CD14-positive monocyte (primary cell): ENCODE measurements around the gene PCCA. TPM values are rescaled to one million over a fixed set of nuclear protein-coding genes. Genes with fewer than 3 reads are reported as not detected.

ENCODE experiments used
- DNase-seq, 3 donors: peaks; one replicate each; pipeline ENCODE4 v3.0.0-alpha.2; 2011 to 2022
- H2AFZ ChIP-seq: 2 replicates; pipeline ENCODE4 v1.6.0; 2012; ENCODE audit warnings: mild to moderate bottlenecking, low read depth, low read length, inconsistent platforms; ENCODE audit not compliant: insufficient read depth, poor library complexity, severe bottlenecking
- H3K27ac ChIP-seq, 2 donors: 1 replicate in 1 of 2; 2 replicates in 1 of 2; pipeline ENCODE4 v1.5.1; 2012 to 2013; ENCODE audit warnings: low read length in 2 of 2, control low read depth in 1 of 2, inconsistent platforms in 1 of 2, low read depth in 1 of 2, mild to moderate bottlenecking in 1 of 2
- H3K27me3 ChIP-seq, 2 donors: one replicate each; pipeline versions ENCODE4 v1.6.0 to v1.6.1; 2011 to 2013; ENCODE audit warnings: low read length in 2 of 2; ENCODE audit not compliant: control insufficient read depth in 2 of 2, insufficient read depth in 2 of 2
- H3K36me3 ChIP-seq, 2 donors: replicated peaks in 1 of 2; 1 replicate in 1 of 2; 2 replicates in 1 of 2; pipeline versions ENCODE4 v1.5.1 to v1.6.1; 2012 to 2013; ENCODE audit warnings: low read length in 2 of 2, control low read depth in 1 of 2, inconsistent platforms in 1 of 2, mild to moderate bottlenecking in 1 of 2; ENCODE audit not compliant: insufficient read depth in 2 of 2, control insufficient read depth in 1 of 2
- H3K4me1 ChIP-seq, 2 donors: 1 replicate in 1 of 2; 2 replicates in 1 of 2; pipeline versions ENCODE4 v1.5.1 to v1.6.1; 2012 to 2013; ENCODE audit warnings: low read length in 2 of 2, control low read depth in 1 of 2, inconsistent platforms in 1 of 2, mild to moderate bottlenecking in 1 of 2, moderate library complexity in 1 of 2; ENCODE audit not compliant: insufficient read depth in 2 of 2, control insufficient read depth in 1 of 2
- H3K4me2 ChIP-seq: replicated peaks from 2 replicates; pipeline ENCODE3; 2012; ENCODE audit warnings: low read length, moderate library complexity, mild to moderate bottlenecking; ENCODE audit not compliant: poor library complexity, severe bottlenecking; ENCODE audit errors: extremely low read depth
- H3K4me3 ChIP-seq, 3 experiments: fragments of 200-600 bp in 1 of 3; sonication (generic) in 1 of 3; replicated peaks in 1 of 3; 1 replicate in 2 of 3; 2 replicates in 1 of 3; pipeline ENCODE4 v1.5.1; 2011 to 2013; ENCODE audit warnings: low read length in 3 of 3, mild to moderate bottlenecking in 3 of 3, control low read depth in 2 of 3, low read depth in 2 of 3, inconsistent platforms in 1 of 3, moderate library complexity in 1 of 3
- H3K79me2 ChIP-seq: 2 replicates; pipeline ENCODE4 v1.6.0; 2012; ENCODE audit warnings: mild to moderate bottlenecking, control low read depth, inconsistent platforms, low read length, moderate library complexity; ENCODE audit not compliant: insufficient read depth
- H3K9ac ChIP-seq: 2 replicates; pipeline ENCODE4 v1.6.0; 2017; ENCODE audit warnings: low read length, mild to moderate bottlenecking; ENCODE audit not compliant: insufficient read depth, poor library complexity, severe bottlenecking
- H3K9me3 ChIP-seq, 2 donors: replicated peaks in 1 of 2; 1 replicate in 1 of 2; 2 replicates in 1 of 2; pipeline versions ENCODE4 v1.5.1 to v1.6.1; 2012 to 2013; ENCODE audit warnings: low read length in 2 of 2, control low read depth in 1 of 2; ENCODE audit not compliant: control insufficient read depth in 1 of 2, insufficient read depth in 1 of 2
- H4K20me1 ChIP-seq: 2 replicates; pipeline ENCODE4 v1.6.0; 2012; ENCODE audit warnings: mild to moderate bottlenecking, low read length, control low read depth, moderate library complexity; ENCODE audit not compliant: insufficient read depth
- H3K27ac Mint-ChIP-seq, 7 donors: one replicate each; pipeline ENCODE4 v1.8.0; 2020; ENCODE audit warnings: mild to moderate bottlenecking in 7 of 7, mixed read lengths in 7 of 7, moderate library complexity in 6 of 7, inconsistent platforms in 2 of 7
- H3K27me3 Mint-ChIP-seq, 3 donors: one replicate each; pipeline ENCODE4 v1.8.0; 2021 to 2022; ENCODE audit warnings: low read depth in 3 of 3, mild to moderate bottlenecking in 3 of 3, mixed read lengths in 3 of 3, moderate library complexity in 3 of 3, inconsistent platforms in 1 of 3
- H3K36me3 Mint-ChIP-seq, 2 donors: one replicate each; pipeline ENCODE4 v1.8.0; 2020; ENCODE audit warnings: mixed read lengths in 2 of 2, inconsistent platforms in 1 of 2, mild to moderate bottlenecking in 1 of 2
- H3K4me1 Mint-ChIP-seq: one replicate; pipeline ENCODE4 v1.8.0; 2020; ENCODE audit warnings: mild to moderate bottlenecking, mixed read lengths
- H3K4me3 Mint-ChIP-seq, 2 donors: one replicate each; pipeline ENCODE4 v1.8.0; 2020; ENCODE audit warnings: mild to moderate bottlenecking in 2 of 2, mixed read lengths in 2 of 2, moderate library complexity in 1 of 2
- H3K9me3 Mint-ChIP-seq, 7 donors: one replicate each; pipeline ENCODE4 v1.8.0; 2020 to 2022; ENCODE audit warnings: mixed read lengths in 7 of 7, mild to moderate bottlenecking in 6 of 7, moderate library complexity in 6 of 7, inconsistent platforms in 2 of 7
- CTCF ChIP-seq: fragments of 200-600 bp; IDR thresholded peaks from one replicate; pipeline ENCODE4 v1.8.0; 2022; ENCODE audit warnings: antibody characterized with exemption, mild to moderate bottlenecking
- WGBS: methylation state at CpG from one replicate; pipeline ENCODE4 v1.1.5; 2013; ENCODE audit warnings: missing lambda C conversion rate; ENCODE audit not compliant: insufficient coverage; 5-methylcytosine and 5-hydroxymethylcytosine counted together
- intact Hi-C, 2 donors: fragments of 100-400 bp; cut with micrococcal nuclease; formaldehyde crosslinking; loops; one replicate each; pipeline versions ENCODE4 v1.15.0 to v1.15.1; 2023
- polyA plus RNA-seq, 3 donors: library from polyadenylated mRNA; depleted of rRNA in 1 of 3; unstranded in 2 of 3; stranded (reverse) in 1 of 3; fragments of 300-500 nt in 2 of 3; fragments of >200 nt in 1 of 3; fragmentation: Illumina TruSeq in 2 of 3; gene quantifications; 1 replicate in 2 of 3; 2 replicates in 1 of 3; pipeline ENCODE4 v1.2.3, GENCODE V29; 2012 to 2021

The PCCA gene
- polyA plus RNA-seq, 3 donors, result 4.4 to 13.5 (median 11.9) TPM

GRCh38 chr13:100473087-100473486, 384.2 kb downstream of the PCCA start:
- no peaks in the 10 kb centered on the region for H3K36me3 Mint-ChIP-seq
- no peak overlapping the region for H3K27ac Mint-ChIP-seq
- no peaks in the 10 kb centered on the region for H4K20me1 ChIP-seq
- H3K4me2 ChIP-seq, result no peak overlapping the region
- H3K27me3 ChIP-seq, result no peaks in the 10 kb centered on the region
- peaks cover 0 to 5% (median 0%) of the 10 kb centered on the region in 7 donors for H3K9me3 Mint-ChIP-seq
- intact Hi-C loops, result no loop called here
- H3K9me3 ChIP-seq, result no peaks in the 10 kb centered on the region
- H2AFZ ChIP-seq, result no peak overlapping the region
- H3K4me1 ChIP-seq, result no peaks in the 10 kb centered on the region
- no peak for DNase-seq
- no peak overlapping the region for H3K4me3 ChIP-seq
- no peaks in the 10 kb centered on the region for H3K79me2 ChIP-seq
- no peaks in the 10 kb centered on the region for H3K4me1 Mint-ChIP-seq
- no peak overlapping the region for H3K4me3 Mint-ChIP-seq
- 95% methylated on average over 6 of the region's 10 CpGs for WGBS
- peaks cover 0 to 5% (median 2%) of the 10 kb centered on the region in 3 donors for H3K27me3 Mint-ChIP-seq
- no peak for TF ChIP-seq CTCF
- no peaks in the 10 kb centered on the region for H3K36me3 ChIP-seq
- H3K27ac ChIP-seq, result no peak overlapping the region
- no peak overlapping the region for H3K9ac ChIP-seq

- 80% methylated on average over 1 of the region's 8 CpGs for WGBS
- Histone ChIP-seq H3K9me3 (no peaks in the 10 kb centered on the region), H3K27me3 (no peaks in the 10 kb centered on the region), H4K20me1 (no peaks in the 10 kb centered on the region), H3K4me1 (no peaks in the 10 kb centered on the region), H3K27ac (no peak overlapping the region), H3K4me2 (no peak overlapping the region), H3K4me3 (no peak overlapping the region), H3K79me2 (no peaks in the 10 kb centered on the region), H3K9ac (no peak overlapping the region), H2AFZ (no peak overlapping the region), H3K36me3 (no peaks in the 10 kb centered on the region)
- intact Hi-C loops, result no loop called here
- H3K4me1 Mint-ChIP-seq, result no peaks in the 10 kb centered on the region
- H3K4me3 Mint-ChIP-seq, result no peak overlapping the region
- peaks cover 0 to 5% (median 2%) of the 10 kb centered on the region in 3 donors for H3K27me3 Mint-ChIP-seq
- peaks cover 0 to 4% (median 0%) of the 10 kb centered on the region in 7 donors for H3K9me3 Mint-ChIP-seq
- DNase-seq, result no peak
- no peak overlapping the region for H3K27ac Mint-ChIP-seq
- TF ChIP-seq CTCF, result no peak
- H3K36me3 Mint-ChIP-seq, result no peaks in the 10 kb centered on the region
Measured at GRCh38 chr13:100473501-100474044, 384.7 kb downstream of the PCCA start.
